IPS-18a (cell line): ENCODE data around the gene U2AF1.
"Not testable (repeated sequence)": the region's sequence is repeated elsewhere in the genome, so short reads cannot be mapped to it uniquely, and the experiment has no call there.

Experiments used
- H3K27ac ChIP-seq: one replicate; pipeline ENCODE4 v1.5.1; 2013; ENCODE audit warnings: low read length
- H3K27me3 ChIP-seq: one replicate; pipeline ENCODE4 v1.6.1; 2013; ENCODE audit warnings: mild to moderate bottlenecking, low read length; ENCODE audit not compliant: control insufficient read depth, insufficient read depth
- H3K36me3 ChIP-seq: one replicate; pipeline ENCODE4 v1.6.1; 2013; ENCODE audit warnings: low read depth, low read length; ENCODE audit not compliant: control insufficient read depth
- H3K4me1 ChIP-seq: one replicate; pipeline ENCODE4 v1.6.1; 2013; ENCODE audit warnings: low read depth, low read length; ENCODE audit not compliant: control insufficient read depth
- H3K4me3 ChIP-seq: one replicate; pipeline ENCODE4 v1.5.1; 2013; ENCODE audit warnings: low read length
- H3K9ac ChIP-seq: one replicate; pipeline ENCODE4 v1.6.1; 2013; ENCODE audit warnings: mild to moderate bottlenecking, low read length, moderate library complexity
- H3K9me3 ChIP-seq: one replicate; pipeline ENCODE4 v1.6.1; 2013; ENCODE audit warnings: low read depth, low read length; ENCODE audit not compliant: control insufficient read depth

U2AF1 gene

GRCh38 chr21:43075170-43076022 lies 32.0 kb downstream of the U2AF1 start, which contains the start of gene CBS:
Gene CBS (minus strand): TSS chr21:43075835. CDS start chr21:43072193, 3,642 bp downstream.
- not testable (repeated sequence) for H3K27ac ChIP-seq, H3K9me3 ChIP-seq, H3K4me1 ChIP-seq, H3K4me3 ChIP-seq, H3K27me3 ChIP-seq, H3K9ac ChIP-seq, H3K36me3 ChIP-seq

- H3K9ac ChIP-seq, H3K9me3 ChIP-seq, H3K4me3 ChIP-seq, H3K36me3 ChIP-seq, H3K4me1 ChIP-seq, H3K27ac ChIP-seq, H3K27me3 ChIP-seq: not testable (repeated sequence)
Measured at GRCh38 chr21:43074401-43075169, 32.8 kb downstream of the U2AF1 start.

GRCh38 chr21:43072742-43073141 lies 34.6 kb downstream of the U2AF1 start:
- H3K4me3 ChIP-seq, H3K9me3 ChIP-seq, H3K9ac ChIP-seq, H3K27ac ChIP-seq, H3K27me3 ChIP-seq, H3K4me1 ChIP-seq, H3K36me3 ChIP-seq: not testable (repeated sequence)

- not testable (repeated sequence) for H3K4me1 ChIP-seq, H3K27ac ChIP-seq, H3K9ac ChIP-seq, H3K4me3 ChIP-seq, H3K36me3 ChIP-seq, H3K9me3 ChIP-seq, H3K27me3 ChIP-seq
Measured at GRCh38 chr21:43069682-43070081, 37.7 kb downstream of the U2AF1 start.

- not testable (repeated sequence) for H3K9me3 ChIP-seq, H3K9ac ChIP-seq, H3K4me1 ChIP-seq, H3K36me3 ChIP-seq, H3K27ac ChIP-seq, H3K4me3 ChIP-seq, H3K27me3 ChIP-seq
Measured at GRCh38 chr21:43068065-43068464, 39.3 kb downstream of the U2AF1 start.

GRCh38 chr21:43066690-43067089 lies 40.7 kb downstream of the U2AF1 start:
- not testable (repeated sequence) for H3K9ac ChIP-seq, H3K27me3 ChIP-seq, H3K4me1 ChIP-seq, H3K9me3 ChIP-seq, H3K27ac ChIP-seq, H3K4me3 ChIP-seq, H3K36me3 ChIP-seq

- H3K9me3 ChIP-seq, H3K27me3 ChIP-seq, H3K27ac ChIP-seq, H3K4me1 ChIP-seq, H3K9ac ChIP-seq, H3K4me3 ChIP-seq, H3K36me3 ChIP-seq: not testable (repeated sequence)
Measured at GRCh38 chr21:43065991-43066390, 41.4 kb downstream of the U2AF1 start.

- H3K36me3 ChIP-seq, H3K4me3 ChIP-seq, H3K9ac ChIP-seq, H3K9me3 ChIP-seq, H3K27ac ChIP-seq, H3K4me1 ChIP-seq, H3K27me3 ChIP-seq: not testable (repeated sequence)
Measured at GRCh38 chr21:43064265-43064917, 43.0 kb downstream of the U2AF1 start.

- H3K27me3 ChIP-seq, H3K27ac ChIP-seq, H3K4me1 ChIP-seq, H3K36me3 ChIP-seq, H3K9ac ChIP-seq, H3K9me3 ChIP-seq, H3K4me3 ChIP-seq: not testable (repeated sequence)
Measured at GRCh38 chr21:43062955-43063664, 44.3 kb downstream of the U2AF1 start.

- not testable (repeated sequence) for H3K27ac ChIP-seq, H3K36me3 ChIP-seq, H3K9me3 ChIP-seq, H3K27me3 ChIP-seq, H3K4me1 ChIP-seq, H3K4me3 ChIP-seq, H3K9ac ChIP-seq
Measured at GRCh38 chr21:43053112-43053511, 54.3 kb downstream of the U2AF1 start.
